ENCODE data around the gene HOPX. TPM values are rescaled to one million over a fixed set of nuclear protein-coding genes. Genes with fewer than 3 reads are reported as not detected.

HOPX gene
- total RNA-seq, 4 donors from 2014 or later: 0.94 to 5.8 (median 2.1) TPM

- no peak for TF ChIP-seq CTCF (IDR thresholded peaks at IDR 0.05; ENCODE audit: low read depth)
Observed at GRCh38 chr4:56633486-56633885, 47.6 kb downstream of the HOPX start.

- TF ChIP-seq CTCF (IDR thresholded peaks at IDR 0.05; ENCODE audit: low read depth): no peak
Observed at GRCh38 chr4:56630876-56631666, 50.0 kb downstream of the HOPX start.

GRCh38 chr4:56628592-56628991 lies 52.5 kb downstream of the HOPX start:
- no peak for TF ChIP-seq CTCF (IDR thresholded peaks at IDR 0.05; ENCODE audit: low read depth)

DNA sequence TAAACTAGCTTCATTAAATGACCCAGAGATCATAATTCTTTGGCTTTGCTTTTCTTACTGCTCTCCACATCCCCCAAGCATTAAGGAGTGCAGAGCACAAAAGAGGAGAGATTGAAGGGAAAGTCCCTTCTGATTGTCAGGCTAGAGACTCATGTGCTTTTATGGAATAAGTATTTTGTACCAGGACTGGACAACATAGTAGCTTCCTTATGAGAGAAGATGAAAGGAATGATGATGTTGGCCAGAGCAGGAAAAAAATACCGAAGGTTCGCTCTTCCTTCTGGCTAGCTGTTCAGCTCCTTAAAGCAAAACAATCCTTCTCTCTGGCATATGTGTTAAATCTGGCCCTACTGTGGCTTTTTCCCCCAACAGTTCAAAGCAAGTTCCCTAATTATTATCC lies 53.1 kb downstream of the HOPX start:
- TF ChIP-seq CTCF (IDR thresholded peaks at IDR 0.05; ENCODE audit: low read depth): no peak

DNA sequence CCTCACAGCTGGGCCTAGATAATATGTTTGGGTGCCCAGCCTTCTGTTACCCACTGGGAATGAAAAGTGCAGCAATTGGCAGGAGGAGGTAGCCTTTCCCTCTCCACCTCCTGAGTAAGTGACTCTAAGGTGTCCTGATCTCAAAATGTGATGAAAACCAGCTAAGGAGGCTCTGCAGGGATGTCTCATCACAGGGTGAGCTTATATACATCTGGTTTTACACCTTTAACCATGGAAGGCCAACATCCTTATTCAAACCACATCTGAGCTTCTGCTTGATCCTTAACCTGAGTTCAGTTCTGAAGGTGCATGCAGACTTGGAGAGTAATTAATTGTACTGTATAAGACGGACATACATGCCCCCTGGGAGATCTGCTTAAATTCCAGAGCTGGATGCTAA lies 53.7 kb downstream of the HOPX start:
- TF ChIP-seq CTCF (IDR thresholded peaks at IDR 0.05; ENCODE audit: low read depth): no peak

DNA sequence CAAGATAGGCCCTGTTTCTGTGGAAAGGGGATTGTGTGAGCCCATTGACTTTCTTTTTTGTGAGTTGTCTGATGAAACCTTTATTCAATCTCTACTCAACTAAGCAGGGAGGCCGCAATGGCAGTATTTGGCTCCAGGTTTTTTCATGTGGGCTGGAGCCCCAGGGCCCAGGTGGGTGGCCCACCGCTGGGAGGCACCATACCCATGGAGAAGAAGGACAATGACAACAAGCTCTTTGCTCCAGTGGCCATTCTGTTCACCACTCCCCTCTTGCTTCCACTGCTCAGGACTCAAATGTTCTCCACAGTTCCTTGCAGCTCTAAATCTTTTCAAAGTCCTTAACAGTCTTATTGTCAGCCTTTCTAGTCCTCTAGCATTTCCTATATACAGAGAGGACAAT lies 54.1 kb downstream of the HOPX start:
- TF ChIP-seq CTCF (IDR thresholded peaks at IDR 0.05; ENCODE audit: low read depth): no peak

- no peak for TF ChIP-seq CTCF (IDR thresholded peaks at IDR 0.05; ENCODE audit: low read depth)
Observed at GRCh38 chr4:56626420-56626819, 54.7 kb downstream of the HOPX start.
